HL-60 (cell line): ENCODE data around the gene CEP72.

ENCODE experiments used
- DNase-seq, 2 experiments: peaks; one replicate each; pipeline ENCODE4 v3.0.0-alpha.2; 2010 to 2020; ENCODE audit warnings: low read depth in 1 of 2, low spot score in 1 of 2
- H3K27ac ChIP-seq: fragments of 250-450 bp; sonication (Bioruptor Pico); replicated peaks from 2 replicates; pipeline ENCODE4 v1.5.1; 2020; ENCODE audit warnings: mild to moderate bottlenecking, moderate library complexity
- H3K27me3 ChIP-seq: fragments of 250-450 bp; sonication (Bioruptor Pico); 2 replicates; pipeline ENCODE4 v1.5.1; 2021; ENCODE audit warnings: mild to moderate bottlenecking, moderate library complexity; ENCODE audit not compliant: insufficient read depth, poor library complexity, severe bottlenecking
- H3K4me3 ChIP-seq: replicated peaks from 2 replicates; pipeline ENCODE4 v1.5.1; 2011; ENCODE audit warnings: mild to moderate bottlenecking, control low read depth, low read length; ENCODE audit not compliant: insufficient read depth
- CTCF ChIP-seq: IDR thresholded peaks from one replicate; pipeline ENCODE4 v1.5.1; 2011; ENCODE audit warnings: low read length, control low read depth, inconsistent platforms; ENCODE audit not compliant: insufficient read depth
- GABPA ChIP-seq: IDR thresholded peaks from 2 replicates; pipeline ENCODE4 v1.6.1; 2012; ENCODE audit warnings: low read depth
- POLR2AphosphoS5 ChIP-seq: IDR thresholded peaks from 2 replicates; pipeline ENCODE4 v1.6.1; 2012; ENCODE audit warnings: low read depth
- REST ChIP-seq: IDR thresholded peaks from 2 replicates; pipeline ENCODE4 v1.6.1; 2012; ENCODE audit warnings: low read depth; ENCODE audit not compliant: insufficient replicate concordance
- SPI1 ChIP-seq: IDR thresholded peaks from 2 replicates; pipeline ENCODE4 v1.6.1; 2012; ENCODE audit warnings: low read depth, mild to moderate bottlenecking, borderline replicate concordance

Gene CEP72

GRCh38 chr5:579746-580366 is 32.3 kb upstream of the CEP72 start:
- no peak overlapping the region for H3K27ac ChIP-seq
- no peak overlapping the region for H3K4me3 ChIP-seq
- DNase-seq, result no peak
- H3K27me3 ChIP-seq, result no peaks in the 10 kb centered on the region
- TF ChIP-seq REST (no peak), CTCF (no peak), GABPA (no peak), SPI1 (no peak), POLR2AphosphoS5 (no peak)

- Histone ChIP-seq H3K27me3 (no peaks in the 10 kb centered on the region), H3K4me3 (no peak overlapping the region), H3K27ac (no peak overlapping the region)
Observed at GRCh38 chr5:580436-580835, 31.7 kb upstream of the CEP72 start.

More at GRCh38 chr5:580436-580835, 31.7 kb upstream of the CEP72 start:
- DNase-seq, result no peak
- TF ChIP-seq REST, result no peak
- TF ChIP-seq GABPA, result no peak
- no peak for TF ChIP-seq CTCF
- no peak for TF ChIP-seq SPI1
- no peak for TF ChIP-seq POLR2AphosphoS5
